NCI-H2171 treated with DMSO at 0.1 percent for 48 hours (cell line): ENCODE results near the gene SIX2.

Experiments
- DNase-seq: peaks from one replicate; lab custom pipeline; 2025; lab: John Stamatoyannopoulos, UW

SIX2 gene

DNA sequence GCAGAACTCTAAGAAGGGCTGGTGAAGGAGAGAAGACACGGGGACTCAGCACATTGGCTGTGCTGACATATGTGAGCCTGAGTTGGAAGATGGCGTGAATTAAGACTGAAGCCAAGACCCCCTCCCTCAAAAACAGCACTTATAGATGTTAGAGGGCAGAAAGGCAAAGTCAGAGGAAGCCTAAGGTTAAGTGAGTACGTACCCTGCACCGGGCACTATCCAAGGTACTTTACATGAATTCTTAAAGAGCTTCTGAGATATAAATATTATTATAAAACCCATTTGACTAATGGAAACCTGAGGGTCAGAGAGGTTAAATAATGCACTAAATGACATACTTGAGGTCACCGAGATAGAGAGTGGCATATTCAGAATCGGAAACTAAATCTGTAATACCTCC, 42.2 kb downstream of the SIX2 start:
- no peak for DNase-seq

DNA sequence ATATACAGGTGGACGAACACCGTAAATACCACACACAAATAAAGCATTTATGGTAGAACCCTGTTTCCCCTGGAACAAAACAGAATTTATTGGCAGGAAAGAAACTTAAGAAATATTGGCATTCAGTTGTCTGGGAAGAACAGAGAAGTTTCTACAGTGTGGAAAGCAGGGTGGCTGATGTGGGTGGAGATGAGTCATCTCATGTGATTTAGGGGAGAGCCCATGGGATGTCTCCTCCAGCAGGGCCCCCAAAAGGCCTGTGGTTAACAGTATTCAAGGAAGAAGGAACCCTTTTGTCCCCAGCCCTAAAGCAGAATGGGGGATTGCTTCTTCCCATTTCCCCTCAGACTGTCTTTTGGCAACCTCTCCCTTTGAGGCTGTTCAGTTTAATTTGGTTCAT, 43.6 kb downstream of the SIX2 start:
- no peak for DNase-seq

DNA sequence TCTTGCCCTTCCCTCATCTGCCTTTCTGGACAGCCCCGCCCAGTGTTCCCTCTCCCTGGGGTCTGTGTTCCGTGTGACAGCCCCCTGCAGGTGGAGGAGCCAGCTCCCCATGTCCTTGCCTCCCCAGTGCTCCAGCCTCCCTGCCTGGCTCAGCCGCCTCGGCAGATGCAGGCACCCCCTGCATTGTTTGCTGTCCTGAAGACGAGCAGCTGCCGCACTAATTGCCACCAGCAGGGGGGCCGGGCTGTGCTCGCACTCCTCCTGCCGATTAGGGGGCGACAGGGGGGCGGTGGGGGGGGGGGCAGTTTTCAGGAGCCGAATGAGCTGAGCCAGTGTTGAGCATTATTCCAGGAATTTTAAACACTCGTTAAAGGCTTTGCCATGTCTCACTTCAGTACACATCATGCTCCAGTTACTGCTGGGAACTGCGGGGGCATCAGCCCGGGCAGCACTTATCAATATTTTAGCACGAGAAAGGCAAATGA, 44.5 kb downstream of the SIX2 start:
- DNase-seq: peak; percentile 90

DNA sequence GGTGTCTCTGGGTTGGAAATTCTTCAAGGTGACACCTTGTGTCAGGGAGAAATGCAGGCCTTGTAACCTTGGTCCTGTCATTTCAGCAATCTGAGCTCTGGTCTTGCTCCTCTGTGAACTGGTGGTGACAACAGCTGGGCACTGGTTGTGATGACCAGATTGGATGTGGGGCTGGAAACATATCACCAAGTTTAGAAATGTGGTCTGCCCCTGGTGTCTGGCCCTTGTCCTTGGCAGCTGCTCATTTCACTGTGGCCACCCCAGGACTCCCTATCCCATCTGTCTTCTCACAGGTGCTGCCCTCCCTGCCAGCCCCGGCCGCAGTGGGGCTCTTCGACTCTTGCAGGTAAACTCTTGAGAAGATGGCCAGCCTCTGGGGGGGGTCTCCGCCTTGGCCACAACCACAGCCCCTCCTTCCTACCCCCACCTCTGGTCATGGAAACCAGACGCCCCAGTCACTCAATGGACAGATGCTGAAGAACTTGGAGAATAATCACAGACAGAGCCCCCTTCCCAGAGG, 47.0 kb downstream of the SIX2 start:
- no peak for DNase-seq

DNA sequence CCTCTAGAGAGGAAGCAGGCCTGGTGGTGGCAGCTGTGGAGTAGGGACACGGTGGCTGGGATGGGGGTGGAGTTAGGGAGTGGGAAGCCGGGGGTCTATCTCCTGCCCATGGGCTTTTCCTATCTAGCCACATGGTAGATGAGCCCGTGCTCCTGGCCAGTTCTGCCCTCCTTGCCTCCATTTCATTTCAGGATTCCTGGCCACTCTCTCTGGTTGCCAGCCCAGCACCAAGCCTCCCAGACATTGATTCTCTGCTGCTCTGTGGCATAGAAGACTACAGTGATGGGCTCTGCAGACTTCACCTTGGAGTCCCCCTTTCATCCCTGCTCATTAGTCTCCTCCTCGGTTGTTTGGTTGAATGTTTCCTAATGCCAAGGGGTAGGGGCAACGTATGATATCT, 48.4 kb downstream of the SIX2 start:
- DNase-seq: no peak

DNA sequence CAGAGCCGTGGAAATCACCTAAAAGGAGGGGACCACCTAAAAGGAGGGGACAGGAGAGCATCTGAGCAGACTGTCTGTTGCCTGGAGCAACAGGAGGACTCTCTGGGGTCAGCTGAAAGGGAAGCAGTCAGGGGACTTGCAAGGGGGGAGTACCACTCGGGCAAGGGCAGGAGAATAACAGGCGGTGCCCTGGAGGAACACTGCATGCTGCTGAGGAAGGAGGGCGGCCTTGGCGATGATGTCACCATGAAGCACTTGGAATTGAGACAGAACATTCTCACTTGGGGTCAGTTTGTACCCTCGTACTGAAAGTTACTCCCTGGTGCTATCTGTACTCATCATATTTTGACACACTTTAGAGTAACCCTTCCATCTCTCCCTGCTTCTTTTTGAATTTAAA, 49.4 kb downstream of the SIX2 start:
- DNase-seq: no peak

DNA sequence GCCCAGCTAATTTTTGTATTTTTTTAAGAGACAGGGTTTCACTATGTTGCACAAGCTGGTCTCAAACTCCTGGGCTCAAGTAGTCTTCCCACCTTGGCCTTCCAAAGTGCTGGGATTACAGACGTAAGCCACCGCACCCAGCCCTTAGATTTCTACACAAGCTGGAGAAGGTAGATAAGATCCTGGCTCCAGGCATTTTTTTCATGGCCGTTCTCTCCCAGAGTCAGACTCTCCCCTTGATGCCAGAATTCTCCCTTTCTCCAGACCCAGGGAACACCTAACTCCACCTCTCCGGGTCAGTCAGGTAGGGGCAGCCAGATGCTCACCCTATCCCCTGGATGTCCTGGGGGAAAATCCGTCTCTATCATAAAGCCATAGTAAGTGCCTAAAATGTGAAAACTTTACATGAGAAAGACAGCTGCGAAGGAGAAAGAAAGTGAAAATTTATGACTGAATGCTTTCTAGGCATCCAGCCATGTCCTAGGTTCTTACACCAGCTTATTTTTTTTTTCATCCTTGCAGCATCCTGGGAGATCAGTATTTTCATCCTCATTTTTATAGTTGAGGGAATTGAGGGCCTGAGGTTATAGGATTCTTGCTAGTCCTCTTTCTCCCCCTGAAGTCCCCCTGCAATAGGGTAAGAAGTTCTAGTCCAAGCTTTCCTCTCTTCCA, 51.5 kb downstream of the SIX2 start:
- no peak for DNase-seq

DNA sequence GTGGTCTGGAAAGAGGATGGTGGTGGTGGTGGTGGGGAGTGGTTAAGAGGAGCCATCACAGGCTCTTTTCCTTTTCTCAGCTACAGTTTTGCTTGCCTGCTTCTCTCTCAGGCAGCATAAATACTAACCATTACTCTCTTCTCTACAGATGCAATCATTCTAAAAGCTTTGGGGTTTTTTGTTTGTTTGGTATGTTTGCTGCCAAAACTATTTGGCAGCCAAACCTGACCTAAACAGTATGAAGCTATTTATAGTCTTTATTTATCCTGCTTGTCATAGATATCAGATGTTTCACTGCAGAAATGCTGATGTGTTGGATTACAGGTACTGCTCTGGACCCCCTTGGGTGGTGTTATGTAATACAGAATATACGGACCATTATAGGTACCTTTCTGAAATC, 52.4 kb downstream of the SIX2 start:
- no peak for DNase-seq

DNA sequence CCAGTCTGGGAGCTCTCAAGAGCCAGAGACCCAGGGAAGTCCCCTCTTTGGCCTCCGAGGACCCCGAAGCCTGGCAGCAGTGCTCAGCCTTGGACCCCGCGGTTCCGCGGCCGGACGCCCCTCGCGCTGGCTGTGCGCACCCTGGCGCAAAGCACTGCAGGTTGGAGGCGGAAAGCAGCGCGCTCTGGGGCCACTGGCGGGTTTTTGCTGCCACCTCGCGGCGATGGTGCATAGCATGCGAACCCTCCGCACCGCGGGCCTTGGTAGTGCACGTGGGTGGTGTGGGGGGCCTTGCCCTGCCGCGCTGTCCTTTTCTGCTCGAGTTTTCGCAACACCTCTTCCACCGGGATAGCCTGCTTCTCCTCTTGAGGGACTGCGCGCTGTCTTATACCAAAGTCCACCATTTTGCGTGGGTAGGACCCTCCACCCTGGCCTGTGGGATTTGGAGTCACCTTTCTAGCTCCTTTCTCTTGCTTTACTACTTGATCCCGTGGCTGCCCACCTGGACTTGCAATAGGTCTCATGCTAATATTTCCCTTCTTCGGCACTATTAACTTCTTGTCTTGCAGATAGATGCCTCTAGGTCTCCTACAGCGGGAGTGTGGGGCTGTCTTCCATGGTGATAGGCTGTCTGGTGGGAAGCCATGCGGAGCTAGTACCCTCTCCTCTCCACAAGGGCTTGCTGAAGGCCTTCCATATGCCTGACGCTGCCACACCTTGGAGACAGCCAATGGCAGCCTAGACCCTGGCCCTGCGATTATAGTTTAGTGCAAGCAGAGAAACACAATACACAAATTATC, 53.5 kb downstream of the SIX2 start:
- DNase-seq: peak; percentile 66
